GM19463 (cell line): ENCODE measurements around the gene TRA2B.

ENCODE experiments used
- ATAC-seq: cut with Tn5 transposase; IDR thresholded peaks from one replicate; pipeline ENCODE4 v1.9.1; 2021; ENCODE audit warnings: mild to moderate bottlenecking, moderate library complexity; ENCODE audit not compliant: unreplicated experiment

The TRA2B gene

GRCh38 chr3:185881926-185882325 lies 55.9 kb downstream of the TRA2B start:
- ATAC-seq = no peak

- no peak for ATAC-seq
Measured at GRCh38 chr3:185880600-185880999, 57.2 kb downstream of the TRA2B start.

GRCh38 chr3:185878920-185879319 lies 58.9 kb downstream of the TRA2B start:
- ATAC-seq = no peak

GRCh38 chr3:185874119-185874518 lies 63.7 kb downstream of the TRA2B start:
- no peak for ATAC-seq

GRCh38 chr3:185867650-185868049 lies 70.2 kb downstream of the TRA2B start:
- ATAC-seq = no peak

GRCh38 chr3:185866995-185867394 lies 70.8 kb downstream of the TRA2B start:
- ATAC-seq = no peak

- ATAC-seq = no peak
Measured at GRCh38 chr3:185866555-185866954, 71.3 kb downstream of the TRA2B start.
